DMS79 treated with DMSO at 0.1 percent for 48 hours (cell line): Measurements from ENCODE around the gene IGF2BP2.

Experiments used
- DNase-seq: peaks from one replicate; lab custom pipeline; 2025; lab: John Stamatoyannopoulos, UW

Gene IGF2BP2

GRCh38 chr3:185659942-185660921 lies 164.6 kb downstream of the IGF2BP2 start:
- peak; percentile 66 for DNase-seq

GRCh38 chr3:185658943-185659342 lies 165.9 kb downstream of the IGF2BP2 start:
- no peak for DNase-seq

GRCh38 chr3:185658504-185658912 lies 166.3 kb downstream of the IGF2BP2 start:
- DNase-seq = no peak

- no peak for DNase-seq
Measured at GRCh38 chr3:185657691-185658503, 166.9 kb downstream of the IGF2BP2 start.

DNA sequence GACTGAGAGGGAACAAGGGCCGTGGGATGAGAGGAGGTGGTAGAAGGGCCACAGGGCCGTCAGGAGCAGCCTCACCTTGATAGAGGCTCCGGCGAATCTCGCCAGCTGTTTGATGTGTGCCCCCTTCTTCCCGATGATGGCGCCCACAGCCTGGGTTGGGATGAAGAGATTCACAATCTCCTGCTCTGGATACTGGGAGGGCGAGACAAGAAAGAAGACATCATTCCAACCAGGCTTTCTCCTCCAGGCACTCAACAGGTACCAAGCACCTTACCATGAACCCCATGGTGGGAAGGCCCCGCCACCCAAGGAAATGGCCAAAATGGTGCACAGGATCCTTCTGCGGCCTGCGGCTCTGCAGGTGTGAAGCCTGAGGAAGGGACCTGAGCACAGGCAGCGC lies 167.6 kb downstream of the IGF2BP2 start:
- no peak for DNase-seq

DNA sequence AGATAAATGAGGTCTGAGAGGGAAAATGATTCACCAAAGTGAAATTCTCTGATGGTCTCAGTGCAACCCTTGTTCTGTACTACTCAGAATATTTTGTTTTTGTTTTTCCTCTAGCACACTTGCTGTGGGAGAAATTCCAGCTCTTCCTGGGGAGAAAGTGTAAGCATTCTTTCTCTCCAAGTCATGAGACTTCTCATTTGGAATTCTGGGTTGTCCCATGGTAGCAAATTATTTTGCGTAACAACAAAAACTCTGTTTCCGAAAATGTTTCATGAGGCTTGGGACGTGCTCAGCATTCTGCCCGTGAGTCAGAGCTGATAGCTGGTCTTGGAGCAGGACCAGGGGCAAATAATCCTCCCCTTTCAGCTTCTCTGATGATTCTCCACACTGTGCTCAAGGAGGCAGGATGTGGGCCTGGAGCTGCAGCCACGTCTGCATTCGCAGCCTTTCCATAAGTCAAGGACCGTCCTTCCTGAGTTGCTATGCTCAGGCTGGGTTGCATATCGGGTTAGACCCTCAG lies 168.5 kb downstream of the IGF2BP2 start:
- DNase-seq = no peak

GRCh38 chr3:185655426-185656320 lies 169.2 kb downstream of the IGF2BP2 start:
- no peak for DNase-seq

GRCh38 chr3:185654758-185655145 lies 170.1 kb downstream of the IGF2BP2 start:
- DNase-seq = no peak

DNA sequence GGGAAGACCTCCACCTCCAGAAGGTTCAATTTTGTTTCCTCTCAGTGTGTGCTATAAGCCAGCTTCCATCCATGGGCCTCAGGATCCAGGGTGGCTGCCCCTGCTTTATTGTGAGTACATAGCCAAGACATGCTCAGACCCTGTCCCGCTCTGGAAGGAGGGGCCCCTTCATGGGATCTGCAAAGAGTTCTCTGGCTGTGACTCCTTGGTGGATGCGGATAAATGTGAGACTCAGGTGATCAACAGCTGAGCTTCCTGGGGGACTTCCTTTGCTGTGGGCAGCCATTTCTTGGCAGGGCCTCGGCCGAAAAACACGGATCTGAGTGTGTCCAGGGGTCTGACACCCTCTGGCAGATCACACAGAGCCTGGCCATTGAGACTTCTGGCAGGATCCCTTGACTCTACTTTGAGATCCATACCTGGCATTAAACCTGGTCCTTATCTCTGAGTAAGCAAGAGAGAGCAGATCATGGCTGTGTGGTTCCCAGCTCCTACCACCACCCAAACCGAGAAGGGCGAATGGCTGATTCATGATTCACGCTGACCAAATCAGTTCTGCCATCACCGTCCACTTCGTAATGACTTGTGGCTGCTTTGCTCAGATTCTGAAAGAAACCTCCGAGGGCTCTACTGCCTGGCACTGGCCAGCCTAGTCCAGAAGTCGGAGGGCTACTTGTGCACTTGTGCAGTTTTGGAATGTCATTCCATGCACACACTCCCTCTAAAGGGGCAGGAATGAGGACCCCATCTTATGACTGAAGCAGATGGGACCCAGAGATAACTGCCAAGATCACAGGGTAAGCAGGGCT lies 170.7 kb downstream of the IGF2BP2 start:
- no peak for DNase-seq

- DNase-seq = no peak
Measured at GRCh38 chr3:185651971-185652370, 172.9 kb downstream of the IGF2BP2 start.

DNA sequence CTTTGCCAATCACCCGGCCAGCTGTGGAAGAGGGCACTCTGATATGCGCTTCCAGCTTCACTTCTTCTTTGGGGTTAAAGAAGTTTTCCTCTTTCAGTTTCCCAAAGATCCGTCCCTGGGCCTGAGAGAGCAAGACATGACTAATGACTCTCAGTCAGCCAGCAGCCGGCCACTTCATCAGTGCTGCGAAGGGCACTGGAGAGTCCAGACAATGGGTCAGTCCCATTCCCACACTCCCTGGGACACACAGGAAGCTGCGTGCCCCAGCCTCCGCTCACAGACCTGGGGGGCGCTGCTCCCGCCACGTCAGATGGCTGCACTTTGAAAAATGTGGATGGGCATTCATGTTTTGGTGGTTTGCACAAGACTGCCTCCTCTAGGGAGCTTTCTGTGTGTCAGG lies 175.4 kb downstream of the IGF2BP2 start:
- no peak for DNase-seq

DNA sequence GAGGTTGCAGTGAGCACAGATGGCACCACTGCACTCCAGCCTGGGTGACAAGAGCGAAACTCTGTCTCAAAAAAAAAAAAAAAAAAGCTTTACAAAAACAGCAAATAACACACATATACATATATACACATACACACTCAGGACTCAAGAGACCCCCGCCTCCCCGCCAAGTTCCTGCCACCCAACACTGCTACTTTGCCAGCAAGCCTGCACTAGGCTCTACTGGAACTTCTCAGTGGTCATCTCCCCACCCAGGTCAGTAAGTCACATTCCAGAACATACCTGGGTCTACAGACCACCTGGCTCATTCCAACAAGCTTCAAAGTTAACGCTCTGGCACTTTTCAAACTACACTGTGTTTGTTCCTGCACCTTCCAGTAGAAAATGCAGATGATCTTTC lies 176.4 kb downstream of the IGF2BP2 start:
- no peak for DNase-seq

DNA sequence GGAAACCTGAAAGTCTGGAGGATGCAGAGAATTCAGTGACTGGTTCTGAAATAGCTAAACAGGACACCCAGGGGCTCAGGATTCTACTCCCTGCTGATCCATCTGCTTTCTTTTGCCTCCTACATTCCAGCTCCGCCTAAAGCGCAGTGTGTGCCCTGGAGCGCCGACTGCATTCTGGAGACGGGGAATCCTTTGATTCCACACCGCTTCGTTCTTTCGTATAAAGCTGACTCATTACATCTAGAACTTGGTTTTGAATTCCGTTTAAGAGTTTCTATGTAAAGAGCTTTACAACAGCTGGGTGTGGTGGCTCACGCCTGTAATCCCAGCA lies 177.0 kb downstream of the IGF2BP2 start:
- DNase-seq = no peak

- no peak for DNase-seq
Measured at GRCh38 chr3:185647134-185647879, 177.5 kb downstream of the IGF2BP2 start.

DNA sequence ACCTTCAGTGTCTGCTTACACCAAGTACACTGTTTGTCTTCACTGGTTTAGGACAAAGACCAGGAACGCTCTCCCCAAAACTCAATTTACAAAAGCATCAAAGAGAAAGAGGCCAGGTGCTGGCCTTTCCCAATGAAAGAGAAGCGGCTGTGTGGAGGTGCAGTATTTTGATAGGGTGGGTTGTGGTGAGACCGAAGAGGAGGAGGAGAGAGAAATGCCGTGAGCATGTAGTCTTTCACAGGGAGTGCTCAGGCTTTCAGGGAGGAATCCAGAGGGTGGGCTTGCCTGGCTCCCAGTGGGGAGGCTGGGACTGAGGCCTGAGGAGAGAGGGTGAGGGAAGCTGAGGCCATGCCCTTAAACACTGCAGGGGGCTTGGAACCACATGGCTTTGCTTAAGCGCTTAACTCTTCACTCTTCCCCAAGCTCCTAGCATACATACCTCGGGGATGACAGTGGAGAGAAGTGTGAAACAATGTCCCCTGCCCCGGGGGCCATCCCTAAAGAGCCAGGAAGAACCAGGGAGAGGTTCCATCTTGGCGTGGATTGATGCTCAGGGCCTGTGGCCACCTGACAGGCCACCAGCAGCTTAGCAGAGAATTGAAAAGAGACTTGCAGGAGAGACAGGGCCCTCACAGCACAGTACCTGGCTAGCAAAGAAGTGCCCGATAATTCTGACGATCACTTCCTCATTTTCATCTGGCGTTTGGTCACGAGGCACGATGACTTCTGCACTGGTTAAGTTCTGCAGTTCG lies 178.3 kb downstream of the IGF2BP2 start:
- DNase-seq = no peak

- no peak for DNase-seq
Measured at GRCh38 chr3:185645596-185646381, 179.1 kb downstream of the IGF2BP2 start.

DNA sequence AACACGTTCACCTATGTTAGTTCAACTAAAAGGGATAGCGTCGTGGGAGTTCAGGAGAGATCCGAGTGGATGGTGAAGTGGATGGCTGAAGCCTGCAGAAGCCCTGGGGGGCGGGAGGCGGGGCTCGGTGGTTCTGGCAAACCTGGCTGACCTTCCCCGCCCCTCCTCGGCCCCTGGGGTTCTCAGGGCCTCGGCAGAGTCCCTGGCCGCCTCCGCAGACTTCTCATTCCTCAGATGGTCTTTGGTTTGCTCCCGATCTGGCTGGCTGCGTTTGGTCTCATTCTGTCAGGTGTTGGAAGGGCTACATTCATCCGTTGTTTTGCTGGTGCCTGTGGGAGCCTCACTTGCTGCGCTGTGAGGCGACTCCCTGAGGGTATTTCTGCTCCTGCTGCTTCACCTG lies 179.7 kb downstream of the IGF2BP2 start:
- DNase-seq = peak; percentile 13

DNA sequence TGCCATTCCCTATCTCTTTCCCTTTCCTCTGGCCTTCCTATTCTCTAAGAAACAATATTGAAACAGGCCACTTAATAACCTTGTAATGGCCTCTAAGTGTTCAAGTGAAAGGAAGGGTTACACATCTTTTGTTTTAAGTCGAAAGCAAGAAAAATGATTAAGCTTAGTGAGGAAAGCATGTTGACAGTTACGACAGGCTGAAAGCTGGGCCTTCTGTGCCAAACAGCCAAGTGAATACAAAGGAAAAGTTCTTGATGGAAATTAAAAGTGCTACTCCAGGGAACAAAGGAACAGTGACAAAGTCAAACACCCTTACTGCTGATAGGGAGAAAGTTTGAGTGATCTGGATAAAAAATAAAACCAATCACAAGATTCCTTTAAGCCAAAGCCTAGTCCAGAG lies 184.5 kb downstream of the IGF2BP2 start:
- DNase-seq = no peak
